Measurements from ENCODE around the gene YTHDF1. TPM values are rescaled to one million over a fixed set of nuclear protein-coding genes. Genes with fewer than 3 reads are reported as not detected.

YTHDF1 gene
- total and polyA plus RNA-seq, 2 donors (not counting 1 experiment from before 2014, with no cell fraction given): 25.3 to 40.5 TPM

GRCh38 chr20:63220696-63221399 lies 4.9 kb upstream of the YTHDF1 start:
- no peak for TF ChIP-seq CTCF (IDR thresholded peaks at IDR 0.05)
- no peak for TF ChIP-seq EZH2 (IDR thresholded peaks at IDR 0.05; ENCODE audit: borderline replicate concordance, insufficient read depth, low read depth, low read length, poor library complexity, severe bottlenecking)
- ChIA-PET CTCF (no interaction called here), POLR2A (no interaction called here)
- Histone ChIP-seq H3K4me1 (ENCODE audit: control insufficient read depth in 2 of 2, insufficient read depth in 2 of 2, low read length in 2 of 2) (peaks cover 7 to 9% of the 10 kb centered on the region in 2 donors), H2AFZ (ENCODE audit: insufficient read depth, low read depth, low read length, poor library complexity, severe bottlenecking) (no peak overlapping the region), H4K20me1 (ENCODE audit: control insufficient read depth, insufficient read depth, low read length, poor library complexity, severe bottlenecking) (no peaks in the 10 kb centered on the region), H3K9ac (ENCODE audit: low read length) (no peak overlapping the region), H3K36me3 (replicated peaks in 1 of 2; ENCODE audit: control extremely low read depth in 1 of 2, control insufficient read depth in 1 of 2, extremely low read depth in 1 of 2, insufficient read depth in 2 of 2, low read length in 1 of 2) (no peaks in the 10 kb centered on the region), H3K27ac (ENCODE audit: low read length in 2 of 2) (no peak overlapping the region), H3K27me3 (replicated peaks in 1 of 4; ENCODE audit: control extremely low read depth in 1 of 4, control insufficient read depth in 3 of 4, insufficient read depth in 4 of 4, low read length in 3 of 4) (peaks cover 0 to 7% (median 0%) of the 10 kb centered on the region in 4 experiments), H3K9me3 (ENCODE audit: control extremely low read depth in 1 of 3, control insufficient read depth in 2 of 3, insufficient read depth in 1 of 3, low read length in 2 of 3) (no peaks in the 10 kb centered on the region), H3K4me3 (ENCODE audit: control extremely low read depth in 1 of 5, extremely low read depth in 1 of 5, insufficient read depth in 1 of 5, low read depth in 2 of 5, low read length in 4 of 5) (no peak overlapping the region), H3K4me2 (replicated peaks; ENCODE audit: low read depth, low read length, poor library complexity, severe bottlenecking) (no peak overlapping the region), H3K79me2 (ENCODE audit: control insufficient read depth, insufficient read depth, low read length) (peaks cover 5% of the 10 kb centered on the region)
- DNase-seq (no peak), ATAC-seq (ENCODE audit: low read depth) (no peak)
- peaks cover 8% of the 10 kb centered on the region for H3K27me3 Mint-ChIP-seq
- WGBS (ENCODE audit: insufficient coverage): 83% methylated on average over 9 of the region's 9 CpGs
- H3K9me3 Mint-ChIP-seq (ENCODE audit: insufficient read depth): no peaks in the 10 kb centered on the region
- intact Hi-C loops (cut with micrococcal nuclease): no loop called here
- H3K4me1 Mint-ChIP-seq: peaks cover 7% of the 10 kb centered on the region
- H3K27ac Mint-ChIP-seq: no peak overlapping the region
- no peak overlapping the region for H3K4me3 Mint-ChIP-seq

- ATAC-seq (ENCODE audit: low read depth) (no peak), DNase-seq (no peak)
- Histone ChIP-seq H2AFZ (ENCODE audit: insufficient read depth, low read depth, low read length, poor library complexity, severe bottlenecking) (no peak overlapping the region), H3K27ac (ENCODE audit: low read length in 2 of 2) (no peak overlapping the region), H4K20me1 (ENCODE audit: control insufficient read depth, insufficient read depth, low read length, poor library complexity, severe bottlenecking) (peaks cover 5% of the 10 kb centered on the region), H3K9ac (ENCODE audit: low read length) (no peak overlapping the region), H3K9me3 (ENCODE audit: control extremely low read depth in 1 of 3, control insufficient read depth in 2 of 3, insufficient read depth in 1 of 3, low read length in 2 of 3) (no peaks in the 10 kb centered on the region), H3K4me2 (replicated peaks; ENCODE audit: low read depth, low read length, poor library complexity, severe bottlenecking) (no peak overlapping the region), H3K4me3 (ENCODE audit: control extremely low read depth in 1 of 5, extremely low read depth in 1 of 5, insufficient read depth in 1 of 5, low read depth in 2 of 5, low read length in 4 of 5) (no peak overlapping the region), H3K79me2 (ENCODE audit: control insufficient read depth, insufficient read depth, low read length) (peaks cover 12% of the 10 kb centered on the region), H3K36me3 (replicated peaks in 1 of 2; ENCODE audit: control extremely low read depth in 1 of 2, control insufficient read depth in 1 of 2, extremely low read depth in 1 of 2, insufficient read depth in 2 of 2, low read length in 1 of 2) (no peaks in the 10 kb centered on the region), H3K4me1 (ENCODE audit: control insufficient read depth in 2 of 2, insufficient read depth in 2 of 2, low read length in 2 of 2) (peaks cover 11 to 14% of the 10 kb centered on the region in 2 donors), H3K27me3 (replicated peaks in 1 of 4; ENCODE audit: control extremely low read depth in 1 of 4, control insufficient read depth in 3 of 4, insufficient read depth in 4 of 4, low read length in 3 of 4) (peaks cover 0 to 7% (median 0%) of the 10 kb centered on the region in 4 experiments)
- POLR2A ChIA-PET: no interaction called here
- TF ChIP-seq EZH2 (IDR thresholded peaks at IDR 0.05; ENCODE audit: borderline replicate concordance, insufficient read depth, low read depth, low read length, poor library complexity, severe bottlenecking) (no peak), CTCF (IDR thresholded peaks at IDR 0.05) (no peak)
- intact Hi-C loops (cut with micrococcal nuclease): loop anchor here (5.0 kb wide), 1 partner anchor 293 kb away; the partner anchor contains the start of gene DIDO1
- H3K9me3 Mint-ChIP-seq (ENCODE audit: insufficient read depth): no peaks in the 10 kb centered on the region
- H3K4me1 Mint-ChIP-seq: peaks cover 11% of the 10 kb centered on the region
- H3K27ac Mint-ChIP-seq: no peak overlapping the region
- no peak overlapping the region for H3K4me3 Mint-ChIP-seq
- CTCF ChIA-PET: no interaction called here
- H3K27me3 Mint-ChIP-seq: peaks cover 8% of the 10 kb centered on the region
- 94% methylated on average over 14 of the region's 25 CpGs for WGBS (ENCODE audit: insufficient coverage)
Measured at GRCh38 chr20:63219866-63220521, 4.1 kb upstream of the YTHDF1 start.
